NCI-H774 (cell line): ENCODE results near the gene MACROD2.
A peak's percentile ranks its signal among the peaks of the same experiment; 100 is the strongest.

Experiments used
- DNase-seq: peaks from one replicate; lab custom pipeline; 2025; lab: John Stamatoyannopoulos, UW

Gene MACROD2

DNA sequence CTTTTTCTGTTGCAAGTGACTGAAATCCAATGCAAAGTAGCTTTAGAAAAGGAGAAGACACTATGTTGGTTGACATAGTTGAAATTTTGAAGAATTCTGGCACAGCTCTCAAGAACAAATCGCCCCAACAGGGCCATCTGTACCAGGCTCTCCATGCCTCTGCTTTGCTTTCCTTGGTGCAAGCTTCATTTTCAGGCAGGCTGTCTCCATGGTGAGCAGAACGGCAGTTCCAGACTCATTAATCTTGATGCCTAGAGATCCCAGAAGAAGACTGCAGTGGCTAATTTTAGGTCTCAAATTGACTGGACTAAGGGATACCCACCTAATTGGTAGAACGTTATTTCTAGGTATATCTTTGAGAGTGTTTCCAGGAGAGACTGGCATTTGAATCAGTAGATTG lies 1292.8 kb downstream of the MACROD2 start:
- DNase-seq, result no peak

DNA sequence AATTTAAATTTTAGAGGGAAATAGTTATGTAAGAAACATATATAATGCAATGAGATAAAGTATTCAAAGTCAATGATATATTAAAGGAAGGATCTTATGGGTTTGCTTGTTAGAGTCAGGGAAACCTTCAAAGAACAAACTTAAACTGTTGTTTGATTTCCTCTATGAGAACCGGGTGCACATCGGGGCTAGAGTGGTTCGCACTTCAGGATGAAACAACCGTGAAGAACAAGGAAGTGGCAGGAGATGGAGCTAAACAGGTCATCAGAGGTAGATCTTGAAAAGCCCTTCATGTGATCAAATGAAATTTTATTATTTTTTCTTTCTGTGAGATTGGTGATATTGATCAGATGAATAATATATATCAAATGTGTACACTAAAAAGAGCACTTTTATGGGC lies 1294.0 kb downstream of the MACROD2 start:
- no peak for DNase-seq

DNA sequence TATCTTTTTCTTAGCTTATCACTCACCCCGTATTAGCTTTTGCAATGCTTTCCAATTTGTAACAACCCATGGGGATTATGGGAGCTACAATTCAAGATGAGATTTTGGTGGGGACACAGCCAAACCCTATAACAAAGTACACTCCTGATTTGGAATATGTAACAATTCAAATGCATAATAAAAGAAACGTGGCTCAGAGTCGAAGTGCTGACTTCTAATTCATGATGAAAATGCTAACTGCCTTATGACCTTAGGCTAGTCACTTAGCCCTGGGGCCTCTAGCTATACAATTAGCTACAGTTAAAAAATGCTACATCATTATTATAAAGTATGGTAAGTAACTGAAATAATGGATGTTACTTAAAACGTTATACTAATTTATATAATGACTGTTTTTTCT lies 1297.1 kb downstream of the MACROD2 start:
- no peak for DNase-seq

DNA sequence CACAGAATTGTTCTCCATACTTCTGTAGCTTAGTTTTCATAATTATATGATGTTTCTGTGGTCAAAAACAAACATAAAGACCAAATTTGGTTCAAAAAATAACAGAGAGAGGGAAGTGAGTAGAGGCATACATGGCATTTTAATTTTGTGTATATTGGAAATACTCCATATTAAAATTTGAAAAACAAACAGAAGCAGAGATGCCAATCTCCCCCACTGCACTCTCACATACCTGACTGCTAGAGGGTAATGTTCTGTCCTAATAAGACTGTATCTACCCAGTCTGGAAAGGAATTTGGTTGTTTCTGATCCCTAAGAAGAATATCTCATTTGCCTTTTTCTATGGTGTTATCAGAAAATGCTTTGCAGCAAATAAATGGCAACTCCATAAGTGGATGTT lies 1301.1 kb downstream of the MACROD2 start:
- DNase-seq, result no peak

DNA sequence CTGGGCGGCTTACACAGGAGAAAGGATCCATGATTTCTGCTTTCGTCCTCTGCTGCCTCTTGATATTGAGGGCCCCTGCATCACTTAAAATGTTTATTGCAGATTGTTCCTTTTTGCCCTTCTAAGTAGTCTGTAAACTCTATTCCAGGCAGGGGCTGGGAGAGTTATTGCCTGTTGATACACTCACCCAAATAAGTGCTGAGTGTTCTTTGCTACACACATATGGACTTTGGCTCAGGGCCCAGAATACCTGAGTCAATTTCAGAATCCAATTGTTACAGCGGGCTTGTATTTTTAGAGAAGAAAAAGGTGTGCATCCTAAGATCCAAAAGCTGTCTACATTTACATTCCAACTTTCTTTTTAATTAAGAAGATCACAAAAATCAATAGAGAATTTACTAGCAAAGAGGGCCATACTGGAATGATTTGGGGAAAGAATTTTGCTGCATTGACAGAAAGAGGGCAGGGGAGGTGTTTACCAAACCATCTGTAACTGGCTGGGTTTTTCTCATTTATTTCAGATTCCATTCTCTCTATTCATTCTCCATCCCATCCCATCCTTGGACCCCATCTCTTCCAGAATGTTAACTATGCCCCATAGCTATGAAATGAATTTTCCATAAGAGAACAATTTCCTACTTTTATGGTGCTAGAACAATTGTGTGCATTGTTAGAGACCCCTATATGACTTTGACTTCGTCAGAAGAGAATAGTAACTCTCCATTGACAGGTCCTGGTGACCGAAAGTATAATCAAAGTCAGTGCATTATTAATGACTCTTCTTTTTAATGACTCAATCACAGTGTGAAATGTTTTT lies 1302.0 kb downstream of the MACROD2 start:
- peak; percentile 72 for DNase-seq

DNA sequence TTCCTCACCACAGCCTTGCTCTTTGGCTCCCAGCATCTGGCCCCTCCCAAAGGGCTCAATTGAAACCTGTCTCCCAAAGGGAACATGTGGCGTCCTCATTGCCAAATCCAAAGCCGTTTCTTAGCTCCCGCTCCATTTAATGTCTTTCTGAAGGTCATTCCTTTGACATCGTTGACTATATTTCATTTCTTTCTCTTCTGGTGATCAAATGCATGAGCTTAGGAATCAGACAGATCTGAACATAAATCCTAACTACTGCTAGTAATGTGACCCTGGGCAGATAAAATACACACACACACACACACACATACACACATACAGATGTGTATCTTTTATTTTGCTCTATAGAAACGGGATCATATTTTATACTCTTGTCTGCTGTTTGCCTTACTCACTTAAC lies 1306.8 kb downstream of the MACROD2 start:
- no peak for DNase-seq

DNA sequence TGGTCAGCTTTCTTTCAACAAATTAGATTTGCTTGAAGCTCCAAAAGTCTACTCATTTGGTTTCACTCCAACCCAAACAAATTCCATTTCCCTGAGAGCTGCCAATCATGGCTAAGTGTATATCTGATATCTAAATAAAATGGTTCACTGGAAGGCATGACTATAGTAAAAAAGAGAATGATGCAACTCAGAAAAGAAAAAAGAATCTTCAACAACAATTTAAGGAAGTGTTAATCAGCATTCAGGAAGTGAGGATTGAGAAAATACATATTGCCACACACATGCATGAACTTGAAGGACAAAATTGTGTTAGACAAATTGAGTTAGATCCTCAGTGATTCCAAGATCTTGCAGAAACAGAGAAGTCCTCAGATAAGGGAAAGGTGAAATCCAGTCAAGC lies 1315.0 kb downstream of the MACROD2 start:
- DNase-seq, result no peak

DNA sequence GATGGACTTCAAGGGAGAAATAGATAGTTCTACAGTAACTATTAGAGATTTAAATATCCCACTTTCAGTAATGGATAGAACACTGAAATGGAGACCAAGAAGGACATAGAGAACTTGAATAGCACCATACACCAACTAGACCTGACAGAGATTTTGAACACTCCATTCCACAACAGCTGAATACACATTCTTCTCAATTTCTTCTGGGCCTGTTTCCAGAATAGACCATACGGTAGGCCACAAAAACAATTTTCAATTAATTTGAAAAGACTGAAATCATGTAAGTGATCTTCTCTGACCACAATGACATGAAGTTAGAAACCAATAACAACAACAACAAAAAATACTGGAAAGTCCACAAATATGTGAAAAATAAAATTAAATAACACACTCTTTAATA lies 1321.2 kb downstream of the MACROD2 start:
- no peak for DNase-seq

DNA sequence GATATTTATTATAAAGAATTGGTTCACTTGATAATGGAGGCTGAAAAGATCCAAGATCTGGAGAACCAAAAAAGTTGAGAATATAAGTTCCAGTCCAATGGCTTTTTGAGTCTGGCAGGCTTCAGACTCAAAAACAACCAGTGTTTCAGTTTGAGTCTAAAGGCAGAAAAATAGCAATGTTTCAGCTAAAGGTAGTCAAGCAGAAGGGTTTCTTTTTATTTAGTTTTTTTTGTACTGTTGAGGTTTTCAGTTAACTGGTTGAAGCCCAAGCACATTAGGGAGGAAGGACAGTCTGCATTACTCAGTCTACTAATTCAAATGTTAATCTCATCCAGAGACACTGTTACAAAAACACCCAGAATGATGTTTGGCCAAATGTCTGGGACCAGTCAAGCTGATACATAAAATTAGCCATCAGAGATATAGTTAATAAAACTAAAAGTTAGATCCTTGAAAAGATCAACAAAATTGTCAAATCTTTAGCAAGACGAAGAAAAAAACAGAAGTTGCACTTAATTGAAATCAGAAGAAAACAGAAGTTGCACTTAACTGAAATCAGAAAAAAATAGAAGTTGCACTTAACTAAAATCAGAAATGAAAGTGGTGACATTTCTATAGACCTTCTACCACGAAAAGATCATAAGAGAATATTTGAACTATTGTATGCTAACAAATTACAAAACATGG lies 1322.4 kb downstream of the MACROD2 start:
- DNase-seq, result no peak

DNA sequence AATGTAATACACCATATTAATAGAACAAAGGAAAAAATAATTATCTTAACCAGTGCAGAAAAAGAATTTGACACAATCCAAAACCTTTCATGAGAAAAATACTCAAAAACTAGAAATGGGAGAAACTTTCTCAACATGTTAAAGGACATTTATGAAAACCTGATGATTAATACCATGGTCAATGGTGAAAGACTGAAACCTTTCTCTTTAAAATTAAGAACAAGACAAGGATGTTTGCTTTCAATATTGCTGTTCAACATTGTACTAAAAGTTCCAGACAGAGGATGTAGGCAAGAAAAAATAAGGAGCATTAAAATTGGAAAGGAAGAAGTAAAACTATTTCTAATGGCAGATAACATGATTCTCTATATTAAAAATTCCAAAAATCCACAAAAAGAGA lies 1323.4 kb downstream of the MACROD2 start:
- DNase-seq, result no peak

DNA sequence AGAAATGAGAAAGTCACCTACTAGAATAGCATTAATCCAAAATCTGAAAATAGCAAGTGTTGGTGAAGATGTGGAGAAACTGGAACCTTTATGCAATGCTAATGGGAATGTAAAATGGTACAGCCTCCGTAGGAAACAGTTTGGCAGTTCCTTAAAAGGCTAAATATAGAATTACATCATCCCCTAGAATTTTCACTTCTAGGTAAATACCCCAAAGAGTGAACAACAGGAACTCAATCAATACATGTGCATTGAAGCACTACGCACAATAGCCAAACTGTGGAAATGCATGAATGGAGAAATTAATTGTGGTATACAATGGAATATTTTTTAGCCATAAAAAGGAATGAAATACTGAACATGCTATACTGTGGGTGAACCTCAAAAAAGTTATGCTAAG lies 1324.1 kb downstream of the MACROD2 start:
- DNase-seq, result no peak

DNA sequence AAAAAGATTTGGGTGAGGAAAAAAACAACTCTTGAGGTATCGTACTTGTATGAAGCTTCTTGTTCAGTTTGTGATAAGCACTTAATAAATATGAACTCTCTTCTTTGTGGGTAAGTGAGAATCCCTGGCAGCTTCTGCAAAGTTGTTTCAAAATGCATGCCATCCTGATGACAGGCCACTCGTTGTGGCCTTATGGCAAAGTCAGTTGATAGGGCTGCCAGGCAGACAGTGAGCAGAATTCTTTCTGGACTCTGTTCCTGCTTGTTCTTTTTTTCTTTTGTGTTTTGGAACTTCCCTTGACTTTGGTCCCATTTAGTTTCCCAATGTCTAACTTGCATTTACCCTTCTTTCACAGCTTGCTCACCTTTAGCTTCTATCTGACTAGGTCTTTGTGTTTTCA lies 1325.6 kb downstream of the MACROD2 start:
- no peak for DNase-seq

DNA sequence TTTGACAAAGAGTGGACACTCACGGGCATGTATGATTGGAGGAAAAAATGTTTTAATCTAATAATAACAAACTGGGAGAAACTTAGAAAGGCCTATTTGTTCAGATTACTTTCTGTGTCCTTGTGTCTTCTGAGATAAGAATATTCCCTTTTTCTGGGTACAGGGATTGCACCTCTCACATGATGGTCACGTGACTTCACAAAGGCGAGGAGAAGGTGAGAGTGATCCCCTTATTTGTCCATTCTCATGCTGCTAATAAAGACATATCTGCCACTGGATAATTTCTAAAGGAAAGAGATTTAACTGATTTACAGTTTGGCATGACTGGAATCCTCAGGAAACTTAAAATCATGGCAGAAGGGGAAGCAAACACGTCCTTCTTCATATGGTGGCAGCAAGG lies 1331.8 kb downstream of the MACROD2 start:
- DNase-seq, result no peak

DNA sequence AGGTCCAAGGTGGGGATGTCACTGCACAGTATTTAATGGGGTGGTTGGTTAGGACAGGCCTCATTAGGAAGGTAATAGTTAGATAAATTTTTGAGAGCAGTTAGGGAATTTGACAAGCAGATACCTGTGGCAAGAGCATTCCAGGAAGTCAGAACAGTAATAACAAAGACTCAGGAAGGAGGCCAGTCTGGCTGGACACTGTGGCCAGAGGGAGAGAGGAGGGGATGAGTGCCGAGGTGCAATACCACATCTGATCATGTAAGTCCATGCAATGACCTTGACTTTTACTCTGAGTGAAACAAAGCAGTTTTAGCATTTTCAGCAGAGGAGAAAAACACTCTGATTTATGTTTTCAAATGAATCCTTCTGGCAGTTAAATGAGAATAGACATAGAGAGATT lies 1332.8 kb downstream of the MACROD2 start:
- DNase-seq, result no peak

DNA sequence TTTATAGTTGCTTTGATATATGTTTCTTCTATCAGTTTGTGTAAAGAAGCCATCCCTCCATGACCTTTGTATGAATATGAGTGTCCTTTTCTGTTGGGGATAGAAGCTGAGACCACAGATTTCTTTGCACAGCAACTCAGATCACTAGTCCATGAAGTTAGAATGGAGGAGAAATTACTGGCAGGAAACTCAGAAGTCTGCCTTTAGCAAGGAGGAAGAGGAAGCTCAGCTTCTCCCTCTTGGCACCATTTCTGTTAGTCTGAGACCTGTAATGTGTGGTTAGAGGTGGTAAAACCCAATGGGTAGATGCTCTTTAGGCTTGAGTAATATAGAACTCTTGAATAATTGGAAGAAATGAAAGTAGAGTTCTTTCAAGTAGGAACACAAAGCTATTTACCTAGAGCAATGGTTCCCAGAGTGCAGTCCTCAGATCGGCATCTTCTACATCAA lies 1337.4 kb downstream of the MACROD2 start:
- DNase-seq, result no peak

DNA sequence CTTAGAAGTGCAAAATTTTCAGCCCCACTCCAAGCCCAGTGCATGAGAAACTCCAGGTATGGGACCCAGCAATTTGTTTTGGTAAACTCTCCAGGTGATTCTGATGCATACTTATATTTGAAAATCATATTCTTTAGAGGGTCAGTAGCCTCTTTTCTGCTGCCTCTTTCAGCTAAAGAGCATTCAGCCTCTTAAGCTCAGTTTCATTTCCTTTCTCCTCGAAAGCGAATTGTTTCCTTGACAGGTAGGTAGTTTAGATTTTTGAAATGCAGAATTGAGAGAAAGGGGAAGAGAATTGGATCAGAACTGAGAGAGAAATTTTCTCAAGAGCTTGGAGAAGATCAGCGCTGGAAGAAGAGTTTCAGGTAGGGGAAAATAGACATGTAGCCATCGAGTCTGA lies 1337.9 kb downstream of the MACROD2 start:
- DNase-seq, result no peak

DNA sequence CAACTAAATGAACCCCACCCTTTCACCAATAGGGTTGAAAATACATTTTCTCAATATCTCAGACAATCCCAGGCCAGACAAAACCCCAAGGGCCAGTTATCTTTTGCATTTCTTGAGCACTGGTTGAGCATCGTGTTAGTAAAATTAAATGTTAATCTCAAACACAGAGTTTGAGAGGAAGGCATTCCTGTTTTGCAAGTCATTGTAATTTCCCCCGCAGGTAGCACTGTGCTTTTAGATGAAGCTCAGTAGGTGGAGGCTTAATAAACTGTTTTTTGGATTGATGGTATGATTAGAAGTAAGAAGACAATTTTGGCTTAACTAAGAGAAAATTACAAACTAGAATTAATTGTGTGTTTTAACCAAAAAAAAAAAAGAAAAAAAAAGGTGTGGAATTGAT lies 1340.7 kb downstream of the MACROD2 start:
- DNase-seq, result no peak

DNA sequence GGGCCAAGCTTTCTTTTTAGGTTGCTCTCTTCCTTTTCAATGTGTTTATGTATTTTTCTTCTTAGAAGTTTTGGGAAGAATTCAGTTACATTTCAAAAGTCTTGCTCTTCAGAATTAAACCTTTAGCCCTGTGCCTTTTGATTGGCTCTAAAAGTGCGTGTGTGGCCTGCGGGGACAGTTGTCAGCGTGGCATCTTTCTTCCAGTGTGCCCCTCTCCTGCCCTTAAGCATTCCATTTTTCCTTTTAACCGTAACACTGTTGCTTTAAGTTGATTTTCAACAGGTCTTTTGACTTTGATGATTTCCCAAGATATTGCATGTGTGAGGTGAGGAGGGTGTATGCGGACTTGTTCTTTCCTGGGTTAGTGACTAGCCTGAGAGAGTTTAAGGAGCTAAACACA lies 1341.2 kb downstream of the MACROD2 start:
- DNase-seq, result no peak

DNA sequence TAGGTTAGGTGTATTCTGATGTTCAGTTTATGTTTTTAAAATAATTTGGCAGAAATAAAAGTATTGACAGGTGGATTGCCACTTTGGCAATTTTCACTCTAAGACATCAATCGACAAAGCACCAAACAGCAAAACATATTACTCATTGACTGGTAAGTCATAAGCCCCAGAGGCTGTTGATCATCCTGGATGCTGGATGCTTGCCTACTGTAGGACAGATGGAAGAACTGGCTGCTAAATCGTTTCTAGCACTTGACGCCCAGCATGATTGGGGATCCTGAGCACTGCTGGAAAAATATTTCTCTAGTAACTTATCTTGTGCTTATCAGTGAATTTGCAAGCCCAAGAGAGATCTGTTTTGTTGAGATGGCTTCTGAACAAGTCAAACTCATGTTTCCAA lies 1343.9 kb downstream of the MACROD2 start:
- DNase-seq, result no peak

DNA sequence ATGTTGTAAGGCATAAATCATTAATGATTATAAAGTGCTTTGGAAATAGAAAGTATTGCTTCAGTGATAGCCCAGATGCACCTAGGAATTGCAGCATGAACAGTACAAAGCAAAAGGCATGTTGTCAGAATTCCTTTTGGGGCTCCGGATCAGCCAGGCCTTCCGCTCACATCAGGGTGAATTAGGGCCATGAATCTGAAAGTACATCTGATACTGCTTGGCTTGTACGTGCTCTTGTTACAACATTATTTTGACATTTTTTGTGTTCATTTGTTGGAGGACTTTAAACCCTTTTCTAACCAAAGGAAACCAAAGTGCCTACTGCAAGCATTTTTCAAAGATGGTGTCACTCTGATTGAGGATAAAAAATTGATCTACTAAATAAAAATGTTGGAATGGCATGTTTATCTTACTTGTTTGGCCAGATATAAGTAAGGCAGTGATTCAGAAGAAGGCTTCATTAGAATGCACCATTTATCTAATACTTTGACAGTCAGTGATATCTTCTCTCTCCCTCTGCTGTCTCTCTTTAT lies 1347.7 kb downstream of the MACROD2 start:
- DNase-seq, result no peak

DNA sequence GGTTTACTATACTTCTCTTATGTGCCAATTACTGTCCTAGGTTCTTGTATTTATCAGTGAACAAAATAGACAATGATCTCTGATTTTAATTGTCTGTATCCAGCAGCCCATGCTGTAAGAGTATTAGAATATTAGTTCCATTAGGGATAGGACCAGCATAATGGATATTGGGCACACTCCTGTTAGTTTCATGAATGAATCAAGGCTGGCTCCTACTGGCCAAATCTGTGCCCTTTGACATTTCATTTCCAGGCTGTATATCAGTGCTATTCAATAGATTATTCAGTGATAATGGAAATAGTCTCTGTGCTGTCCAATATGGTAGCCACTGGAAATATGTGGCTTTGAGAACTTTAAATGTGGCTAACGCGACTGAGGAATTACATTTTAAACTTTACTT lies 1350.0 kb downstream of the MACROD2 start:
- DNase-seq, result no peak

DNA sequence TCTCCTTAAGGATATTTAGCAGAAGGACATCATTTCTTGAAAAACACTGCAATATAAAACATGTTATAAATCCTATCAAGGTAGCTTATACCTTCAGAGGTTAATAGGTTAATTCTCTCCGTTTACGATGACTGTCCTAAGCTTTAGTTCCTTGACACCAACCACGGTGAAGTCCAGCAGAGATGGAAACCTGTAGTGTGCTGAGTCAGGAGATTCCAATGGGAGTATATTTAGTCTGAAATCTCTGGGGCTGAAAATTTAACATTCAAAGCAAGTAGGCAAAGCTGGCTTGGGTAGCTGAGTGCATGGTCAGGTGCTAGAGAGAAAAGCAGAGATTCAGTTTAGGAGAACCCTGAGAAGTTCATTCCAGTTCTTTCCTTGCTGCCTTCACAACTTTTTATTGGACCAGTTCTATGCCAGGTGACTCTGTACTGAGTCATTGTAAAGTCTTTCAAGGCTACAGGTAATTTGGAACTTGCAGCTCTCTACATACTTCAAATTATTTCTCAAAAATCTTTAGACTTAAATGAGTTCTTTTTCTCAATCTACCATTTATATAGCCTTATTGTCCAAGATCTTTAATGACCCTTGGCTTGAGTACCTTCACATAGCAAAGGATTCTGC lies 1351.5 kb downstream of the MACROD2 start:
- no peak for DNase-seq

DNA sequence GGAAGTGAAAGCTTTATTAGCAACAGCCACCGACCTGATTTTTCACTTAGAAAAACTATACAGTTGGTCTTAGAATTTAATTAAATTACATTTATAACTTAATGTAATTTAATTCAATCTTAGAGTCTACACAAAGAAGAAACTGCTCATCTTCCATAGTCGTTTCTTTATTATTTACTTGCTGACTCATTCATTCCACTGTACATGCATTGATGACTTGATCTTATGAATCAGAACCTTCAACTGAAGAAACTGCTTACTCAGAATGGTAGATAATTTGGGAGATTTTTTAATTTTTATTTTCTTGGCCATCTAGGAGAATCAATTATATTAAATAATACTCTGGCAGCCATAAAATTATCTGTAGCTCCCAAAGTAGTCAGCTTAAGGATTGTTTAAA lies 1363.7 kb downstream of the MACROD2 start:
- no peak for DNase-seq
